Mesodermal cell (in vitro differentiated cells): ENCODE measurements around the gene USP31.

Source experiments
- H3K27ac ChIP-seq: 2 replicates; pipeline ENCODE4 v1.7.0; 2013; ENCODE audit warnings: mild to moderate bottlenecking, low read depth, low read length, moderate library complexity; ENCODE audit not compliant: severe bottlenecking
- H3K36me3 ChIP-seq: 2 replicates; pipeline ENCODE4 v1.7.1; 2013; ENCODE audit warnings: mild to moderate bottlenecking, low read length, moderate library complexity; ENCODE audit not compliant: control insufficient read depth, insufficient read depth
- H3K4me1 ChIP-seq: one replicate; pipeline ENCODE4 v1.7.1; 2013; ENCODE audit warnings: mild to moderate bottlenecking, low read length; ENCODE audit not compliant: insufficient read depth, control insufficient read depth, poor library complexity, severe bottlenecking
- H3K4me3 ChIP-seq: 2 replicates; pipeline ENCODE4 v1.7.0; 2013; ENCODE audit warnings: low read length, control low read depth, mild to moderate bottlenecking; ENCODE audit not compliant: insufficient read depth, poor library complexity, severe bottlenecking; ENCODE audit errors: extremely low read depth
- H3K9me3 ChIP-seq: 2 replicates; pipeline ENCODE4 v1.7.1; 2013; ENCODE audit warnings: mild to moderate bottlenecking, low read length, moderate library complexity; ENCODE audit not compliant: control insufficient read depth
- WGBS, 2 experiments: methylation state at CpG; one replicate each; pipeline ENCODE4 v1.1.5; 2013; ENCODE audit warnings: missing lambda C conversion rate in 2 of 2; ENCODE audit not compliant: insufficient coverage in 2 of 2; 5-methylcytosine and 5-hydroxymethylcytosine counted together

Gene USP31

DNA sequence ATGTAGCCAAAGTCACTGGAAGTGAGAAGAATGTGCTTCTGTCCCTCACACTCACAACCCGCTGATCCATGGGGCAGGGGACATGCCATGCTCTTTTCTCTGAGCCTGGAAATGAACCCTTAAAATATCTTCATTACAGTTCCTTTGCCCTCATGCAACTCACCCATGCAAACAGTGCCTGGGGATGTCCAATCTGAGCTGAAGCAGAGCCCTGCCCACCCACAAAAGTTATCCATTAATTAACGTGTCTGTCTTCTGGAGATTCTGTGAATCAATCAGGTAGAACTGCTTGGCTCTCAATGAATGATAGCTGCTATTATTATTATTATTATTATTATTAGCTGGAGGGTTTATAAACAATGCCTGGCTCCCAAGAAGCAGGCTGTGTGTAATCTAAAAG lies 133.7 kb downstream of the USP31 start:
- H3K4me1 ChIP-seq = no peaks in the 10 kb centered on the region
- no peaks in the 10 kb centered on the region for H3K9me3 ChIP-seq
- H3K36me3 ChIP-seq = no peaks in the 10 kb centered on the region
- H3K27ac ChIP-seq = no peak overlapping the region
- H3K4me3 ChIP-seq = no peak overlapping the region
- WGBS, 2 experiments = 89% methylated on average over 1 of the region's 2 CpGs; no CpG with 5 or more reads in 1 of the 2 experiments

DNA sequence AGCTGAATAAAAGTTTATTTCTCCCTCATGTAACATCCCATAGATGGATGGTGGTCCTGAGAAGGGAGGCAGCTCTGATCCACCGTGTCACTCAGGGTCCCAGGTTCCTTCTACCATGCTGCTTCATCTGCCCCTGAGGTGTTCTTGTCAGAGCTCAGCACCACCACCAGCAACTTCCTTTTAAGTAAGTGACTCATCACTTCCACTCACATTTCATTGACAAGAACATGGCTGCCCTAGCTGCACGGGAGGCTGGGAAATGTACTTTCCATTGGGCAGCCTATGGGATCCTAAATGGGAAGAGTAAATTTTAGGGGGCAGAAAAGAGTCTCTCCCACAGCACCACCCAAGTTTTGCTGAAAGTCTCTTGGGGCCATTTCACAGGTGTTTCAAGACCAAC lies 134.7 kb downstream of the USP31 start:
- Histone ChIP-seq H3K4me3 (no peak overlapping the region), H3K36me3 (no peaks in the 10 kb centered on the region), H3K27ac (no peak overlapping the region), H3K9me3 (no peaks in the 10 kb centered on the region), H3K4me1 (no peaks in the 10 kb centered on the region)
- 67 to 100% methylated on average over 1 to 2 of the region's 2 CpGs for WGBS, 2 experiments
